ENCODE results near the gene GGCT. TPM values are rescaled to one million over a fixed set of nuclear protein-coding genes. Genes with fewer than 3 reads are reported as not detected.
"Not testable (repeated sequence)": the region's sequence is repeated elsewhere in the genome, so short reads cannot be mapped to it uniquely, and the experiment has no call there.

GGCT gene
- total RNA-seq, 2 donors from 2014 or later = 46.4 to 48.9 TPM

- no peak for TF ChIP-seq CTCF (conservative IDR thresholded peaks at IDR 0.05)
- Mint-ChIP-seq H3K27ac (no peak overlapping the region), H3K9me3 (peaks cover 22% of the 10 kb centered on the region), H3K36me3 (ENCODE audit: low read depth) (no peaks in the 10 kb centered on the region), H3K4me3 (no peak overlapping the region), H3K27me3 (ENCODE audit: insufficient read depth) (peaks cover 12% of the 10 kb centered on the region), H3K4me1 (no peaks in the 10 kb centered on the region)
- DNase-seq = no peak
- WGBS, 2 experiments (ENCODE audit: insufficient coverage in 1 of 2, insufficient read length in 1 of 2) = 89 to 96% methylated on average over 1 of the region's 1 CpG
- Histone ChIP-seq H3K36me3 (ENCODE audit: control insufficient read depth, insufficient read depth, low read length) (no peaks in the 10 kb centered on the region), H3K9me3 (ENCODE audit: control insufficient read depth, low read length) (peaks cover 14% of the 10 kb centered on the region), H3K9ac (ENCODE audit: extremely low read depth, low read length, poor library complexity, severe bottlenecking) (no peak overlapping the region), H3K27ac (ENCODE audit: low read depth, low read length) (no peak overlapping the region), H3K27me3 (ENCODE audit: control insufficient read depth, insufficient read depth, low read length, poor library complexity, severe bottlenecking) (peaks cover 20% of the 10 kb centered on the region), H3K4me1 (ENCODE audit: control insufficient read depth, insufficient read depth, low read length) (no peaks in the 10 kb centered on the region), H3K4me3 (ENCODE audit: low read length) (no peak overlapping the region)
These were observed 17.3 kb downstream of the GGCT start for GRCh38 chr7:30487371-30487770.

GRCh38 chr7:30485667-30486066 lies 19.0 kb downstream of the GGCT start:
- Mint-ChIP-seq H3K27me3 (ENCODE audit: insufficient read depth) (peaks cover 12% of the 10 kb centered on the region), H3K27ac (no peak overlapping the region), H3K4me1 (no peaks in the 10 kb centered on the region), H3K9me3 (peaks cover 6% of the 10 kb centered on the region), H3K4me3 (no peak overlapping the region), H3K36me3 (ENCODE audit: low read depth) (no peaks in the 10 kb centered on the region)
- TF ChIP-seq CTCF (conservative IDR thresholded peaks at IDR 0.05) = no peak
- Histone ChIP-seq H3K9me3 (ENCODE audit: control insufficient read depth, low read length) (peaks cover 5% of the 10 kb centered on the region), H3K27me3 (ENCODE audit: control insufficient read depth, insufficient read depth, low read length, poor library complexity, severe bottlenecking) (peaks cover 27% of the 10 kb centered on the region), H3K9ac (ENCODE audit: extremely low read depth, low read length, poor library complexity, severe bottlenecking) (no peak overlapping the region), H3K4me1 (ENCODE audit: control insufficient read depth, insufficient read depth, low read length) (no peaks in the 10 kb centered on the region), H3K27ac (ENCODE audit: low read depth, low read length) (no peak overlapping the region), H3K36me3 (ENCODE audit: control insufficient read depth, insufficient read depth, low read length) (no peaks in the 10 kb centered on the region), H3K4me3 (ENCODE audit: low read length) (no peak overlapping the region)
- WGBS, 2 experiments (ENCODE audit: insufficient coverage in 1 of 2, insufficient read length in 1 of 2) = 95% methylated on average over 1 of the region's 1 CpG; no CpG with 5 or more reads in 1 of the 2 experiments
- no peak for DNase-seq

- H3K4me3 Mint-ChIP-seq; H3K9me3 Mint-ChIP-seq; H3K27ac Mint-ChIP-seq; H3K4me3 ChIP-seq (ENCODE audit: low read length); H3K9me3 ChIP-seq (ENCODE audit: control insufficient read depth, low read length); H3K36me3 ChIP-seq (ENCODE audit: control insufficient read depth, insufficient read depth, low read length); H3K27ac ChIP-seq (ENCODE audit: low read depth, low read length); H3K4me1 ChIP-seq (ENCODE audit: control insufficient read depth, insufficient read depth, low read length); H3K36me3 Mint-ChIP-seq (ENCODE audit: low read depth); H3K4me1 Mint-ChIP-seq; H3K9ac ChIP-seq (ENCODE audit: extremely low read depth, low read length, poor library complexity, severe bottlenecking); DNase-seq: not testable (repeated sequence)
- 93 to 98% methylated on average over 5 to 9 of the region's 9 CpGs for WGBS, 2 experiments (ENCODE audit: insufficient coverage in 1 of 2, insufficient read length in 1 of 2)
- peaks cover 55% of the 10 kb centered on the region for H3K27me3 ChIP-seq (ENCODE audit: control insufficient read depth, insufficient read depth, low read length, poor library complexity, severe bottlenecking)
- H3K27me3 Mint-ChIP-seq (ENCODE audit: insufficient read depth) = peaks cover 26% of the 10 kb centered on the region
These were observed 23.2 kb downstream of the GGCT start for GRCh38 chr7:30481416-30481815.

All from endodermal cell (in vitro differentiated cells).